ENCODE data around the gene AMIGO1.

GRCh38 chr1:109493805-109494539, 15.6 kb downstream of the AMIGO1 start, which contains the start of gene CYB561D1:
- TF ChIP-seq CTCF (IDR thresholded peaks at IDR 0.05; ENCODE audit: low read depth, low read length) (peak; percentile 68), EZH2phosphoT487 (IDR thresholded peaks at IDR 0.05; ENCODE audit: low read depth) (no peak)
